GM12801 (cell line): ENCODE results near the gene HNRNPA0.

Experiments
- TF ChIP-seq, protein P1 (sequence below): IDR thresholded peaks from one replicate; pipeline ENCODE4 v1.5.1; 2011; ENCODE audit warnings: control low read depth; ENCODE audit not compliant: insufficient read length; ENCODE audit errors: extremely low read depth

Gene HNRNPA0

DNA sequence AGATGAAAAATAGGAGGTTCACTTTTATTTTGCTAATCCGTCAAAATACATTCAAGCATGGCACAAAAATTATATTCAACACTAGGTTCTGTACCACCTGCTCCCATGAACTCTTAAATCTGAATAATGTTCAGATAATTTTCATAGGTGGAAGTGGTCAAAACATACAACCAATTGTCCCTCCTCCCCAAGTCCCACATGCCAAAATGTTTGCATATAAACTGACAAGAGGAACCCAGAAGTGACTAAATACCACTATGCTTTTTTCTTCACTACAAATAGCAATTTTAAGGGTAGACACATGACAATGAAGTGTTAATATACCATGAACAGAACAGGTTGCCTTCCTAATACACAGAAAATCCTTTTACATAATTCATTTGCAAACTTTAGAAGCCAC, 3.7 kb downstream of the HNRNPA0 start:
- TF ChIP-seq, protein P1, sequence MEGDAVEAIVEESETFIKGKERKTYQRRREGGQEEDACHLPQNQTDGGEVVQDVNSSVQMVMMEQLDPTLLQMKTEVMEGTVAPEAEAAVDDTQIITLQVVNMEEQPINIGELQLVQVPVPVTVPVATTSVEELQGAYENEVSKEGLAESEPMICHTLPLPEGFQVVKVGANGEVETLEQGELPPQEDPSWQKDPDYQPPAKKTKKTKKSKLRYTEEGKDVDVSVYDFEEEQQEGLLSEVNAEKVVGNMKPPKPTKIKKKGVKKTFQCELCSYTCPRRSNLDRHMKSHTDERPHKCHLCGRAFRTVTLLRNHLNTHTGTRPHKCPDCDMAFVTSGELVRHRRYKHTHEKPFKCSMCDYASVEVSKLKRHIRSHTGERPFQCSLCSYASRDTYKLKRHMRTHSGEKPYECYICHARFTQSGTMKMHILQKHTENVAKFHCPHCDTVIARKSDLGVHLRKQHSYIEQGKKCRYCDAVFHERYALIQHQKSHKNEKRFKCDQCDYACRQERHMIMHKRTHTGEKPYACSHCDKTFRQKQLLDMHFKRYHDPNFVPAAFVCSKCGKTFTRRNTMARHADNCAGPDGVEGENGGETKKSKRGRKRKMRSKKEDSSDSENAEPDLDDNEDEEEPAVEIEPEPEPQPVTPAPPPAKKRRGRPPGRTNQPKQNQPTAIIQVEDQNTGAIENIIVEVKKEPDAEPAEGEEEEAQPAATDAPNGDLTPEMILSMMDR = no peak

DNA sequence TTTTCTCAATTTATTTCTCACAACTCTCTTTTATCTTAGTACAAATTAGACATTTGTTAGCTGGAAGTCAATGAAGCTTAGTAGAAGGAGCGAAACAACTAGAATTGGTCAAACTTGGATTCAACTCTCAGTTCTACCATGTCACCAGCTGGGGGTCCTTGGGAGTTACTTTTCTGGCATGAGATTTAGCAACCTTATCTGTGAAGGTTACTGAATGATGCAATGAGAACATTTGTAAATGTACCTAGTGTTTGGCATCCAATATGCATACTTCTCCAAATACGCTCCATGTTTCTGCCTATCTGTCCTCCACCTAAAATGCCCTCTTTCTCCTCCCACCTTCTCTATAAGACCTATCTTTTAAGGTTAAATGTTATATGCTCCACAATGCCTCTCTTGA, 6.3 kb downstream of the HNRNPA0 start:
- TF ChIP-seq, protein P1 = no peak

DNA sequence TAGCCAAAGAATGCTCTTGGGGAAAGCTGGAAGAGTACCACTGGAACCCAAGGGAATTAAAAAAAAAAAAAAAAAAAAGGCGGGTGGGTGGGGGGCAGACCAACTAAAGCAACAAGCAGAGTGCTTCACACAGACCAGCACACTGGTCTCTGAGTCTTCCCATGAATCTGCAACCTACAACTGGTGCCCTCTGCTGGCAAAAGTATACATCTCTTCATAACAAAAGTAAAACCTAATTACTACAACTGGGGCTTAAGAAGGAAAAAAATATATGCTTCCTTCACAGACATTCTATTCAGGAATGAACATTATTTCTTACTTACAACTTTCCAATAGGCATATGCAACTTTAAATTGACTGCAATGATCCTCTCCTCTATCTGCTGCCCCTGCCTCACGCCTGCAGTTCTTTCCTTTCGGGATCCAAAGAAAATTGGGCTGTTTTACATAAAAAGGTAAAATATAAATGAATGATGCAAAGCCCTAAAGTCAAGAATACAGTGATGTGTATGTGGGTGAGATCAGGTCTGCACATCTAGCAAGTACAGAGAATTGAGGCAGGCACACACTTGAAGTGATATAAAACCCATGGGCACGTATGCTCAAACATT, 11.0 kb downstream of the HNRNPA0 start:
- TF ChIP-seq, protein P1 = no peak

DNA sequence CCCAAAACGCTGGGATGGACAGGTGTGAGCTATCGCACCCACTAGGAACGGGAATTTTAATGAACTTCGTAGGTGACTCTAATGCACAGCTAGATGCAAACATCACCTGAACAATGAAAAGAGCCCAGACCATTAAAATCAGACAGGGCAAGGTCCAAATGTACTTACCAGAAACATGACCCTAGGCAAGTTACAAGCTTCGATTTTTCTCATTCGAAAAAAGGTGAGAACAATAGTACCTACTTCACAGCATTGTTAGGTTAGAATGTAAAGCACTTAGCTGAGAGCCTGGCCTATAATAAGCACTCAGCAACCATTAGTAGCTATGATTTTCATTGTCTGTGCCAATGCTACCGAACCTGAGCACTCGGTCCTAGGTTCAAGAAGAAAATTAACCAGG, 12.4 kb downstream of the HNRNPA0 start:
- TF ChIP-seq, protein P1 = no peak

DNA sequence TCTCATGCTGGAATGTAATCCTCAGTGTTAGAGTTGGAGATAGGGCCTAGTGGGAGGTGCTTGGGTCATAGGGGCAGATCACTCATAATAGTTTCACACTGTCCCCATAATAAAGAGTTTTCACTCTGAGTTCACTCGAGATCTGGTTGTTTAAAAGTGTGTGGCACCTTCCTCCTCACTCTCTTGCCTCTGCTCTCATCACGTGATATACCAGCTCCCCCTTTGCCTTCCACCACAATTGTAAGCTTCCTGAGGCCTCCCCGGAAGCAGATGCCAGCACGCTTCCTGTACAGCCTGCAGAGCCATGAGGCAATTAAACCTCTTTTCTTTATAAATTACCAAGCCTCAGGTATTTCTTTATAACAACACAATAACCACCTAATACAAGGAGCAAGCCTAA, 14.4 kb downstream of the HNRNPA0 start:
- TF ChIP-seq, protein P1 = no peak

DNA sequence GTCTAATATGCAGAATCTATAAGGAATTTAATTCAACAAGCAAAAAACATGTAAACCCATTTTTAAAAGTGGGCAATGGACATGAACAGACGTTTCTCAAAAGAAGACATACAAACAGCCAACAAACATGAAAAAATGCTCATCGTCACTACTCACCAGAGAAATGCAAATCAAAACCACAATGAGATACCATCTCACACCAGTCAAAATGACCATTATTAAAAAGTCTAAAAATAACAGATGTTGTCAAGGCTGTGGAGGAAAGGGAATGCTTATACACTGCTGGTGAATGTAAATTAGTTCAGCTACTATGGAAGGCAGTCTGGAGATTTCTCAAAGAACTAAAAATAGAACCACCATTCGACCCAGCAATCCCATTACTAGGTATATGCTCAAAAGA, 15.2 kb downstream of the HNRNPA0 start:
- TF ChIP-seq, protein P1 = no peak

DNA sequence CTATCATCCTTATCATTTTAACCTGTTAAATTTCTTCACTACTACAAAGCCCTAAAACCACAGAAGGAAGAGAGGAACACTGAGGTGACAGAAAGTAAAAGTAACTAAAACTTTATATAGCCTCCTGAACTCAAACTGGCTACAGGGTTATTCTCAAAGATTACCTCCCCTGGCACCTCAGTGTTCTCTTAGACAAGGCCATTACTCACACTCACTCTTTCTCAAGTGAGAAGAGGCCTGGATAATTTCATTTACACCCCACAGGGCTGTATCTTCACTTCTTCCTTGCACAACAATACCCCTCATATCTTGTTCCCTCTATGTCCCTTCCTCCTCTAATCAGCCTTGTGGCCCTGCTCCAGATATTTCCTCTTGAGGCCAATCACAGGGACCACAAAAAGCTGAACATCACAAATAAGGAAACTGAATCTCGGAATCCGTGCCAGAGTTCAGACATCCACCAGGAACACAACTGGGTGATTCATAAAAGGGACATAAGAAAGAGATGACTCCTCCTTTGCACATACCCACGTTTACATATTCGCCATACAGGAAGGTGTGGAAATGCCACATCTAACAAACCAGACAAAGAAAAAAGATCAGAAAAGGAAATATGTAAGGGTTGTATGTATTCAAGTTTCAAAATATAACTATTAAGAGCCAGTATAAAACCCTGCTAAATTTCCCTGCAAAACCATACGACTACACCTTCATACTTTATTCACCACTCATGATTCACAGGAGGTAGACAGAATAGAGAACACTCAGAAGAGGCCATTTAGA, 16.6 kb downstream of the HNRNPA0 start:
- TF ChIP-seq, protein P1 = no peak
